OCI-LY1 (cell line): ENCODE results near the gene GRB10.

Experiments used
- CTCF ChIP-seq: fragments of 200-600 bp; sonication (generic), shearing (Covaris generic); IDR thresholded peaks from 2 replicates; pipeline ENCODE4 v1.5.1; 2017; ENCODE audit warnings: mild to moderate bottlenecking, antibody characterized with exemption, low read length, moderate library complexity, mixed read lengths
- EZH2 ChIP-seq: fragments of 200-600 bp; sonication (generic), shearing (Covaris generic); IDR thresholded peaks from 2 replicates; pipeline ENCODE4 v1.8.0; 2017; ENCODE audit warnings: borderline replicate concordance, mixed run types, mild to moderate bottlenecking, antibody characterized with exemption, low read length, moderate library complexity, mixed read lengths

GRCh38 chr7:50645186-50645585, 137.5 kb downstream of the GRB10 start:
- TF ChIP-seq CTCF (no peak), EZH2 (no peak)
